HepG2 (cell line): ENCODE measurements around the gene INKA2. TPM values are rescaled to one million over a fixed set of nuclear protein-coding genes. Genes with fewer than 3 reads are reported as not detected.

Experiments used
- ATF1 ChIP-seq: IDR thresholded peaks from 2 replicates; pipeline ENCODE4 v1.6.1; 2016; ENCODE audit warnings: mild to moderate bottlenecking, control low read depth
- BRD4 ChIP-seq: sonication (generic); formaldehyde crosslinking; IDR thresholded peaks from 2 replicates; pipeline ENCODE4 v1.4.0; 2020; ENCODE audit warnings: missing genetic modification reagents
- CREB1 ChIP-seq, 2 experiments: fragments of 450-650 bp in 1 of 2; IDR thresholded peaks; 2 replicates each; pipeline ENCODE4 v1.6.1; 2016 to 2017; ENCODE audit warnings: control low read depth in 1 of 2, mild to moderate bottlenecking in 1 of 2, missing compliant biosample characterization in 1 of 2, missing genetic modification characterization in 1 of 2
- HOXA7 ChIP-seq: sonication (generic); formaldehyde crosslinking; IDR thresholded peaks from 2 replicates; pipeline ENCODE4 v1.8.1; 2022; ENCODE audit warnings: mild to moderate bottlenecking, missing genetic modification reagents, moderate library complexity
- ZIK1 ChIP-seq: sonication (generic); formaldehyde crosslinking; IDR thresholded peaks from 2 replicates; pipeline ENCODE4 v1.5.0; 2020; ENCODE audit warnings: mild to moderate bottlenecking, low read depth, missing genetic modification reagents, borderline replicate concordance
- ZNF781 ChIP-seq: sonication (generic); formaldehyde crosslinking; IDR thresholded peaks from 2 replicates; pipeline ENCODE4 v1.5.1; 2020; ENCODE audit warnings: borderline replicate concordance, mild to moderate bottlenecking, missing genetic modification reagents; ENCODE audit errors: not compliant biosample characterization
- ZNF790 ChIP-seq: sonication (generic); formaldehyde crosslinking; IDR thresholded peaks from 2 replicates; pipeline ENCODE4 v1.8.0; 2022; ENCODE audit warnings: missing genetic modification reagents, mild to moderate bottlenecking, borderline replicate concordance
- polyA plus RNA-seq, 8 experiments: library from polyadenylated mRNA; depleted of rRNA in 3 of 8; stranded (reverse) in 7 of 8; unstranded in 1 of 8; fragments of >200 nt; fragmentation: Illumina TruSeq in 4 of 8; extraction: Trizol in 4 of 8; gene quantifications; 2 replicates each; pipeline versions ENCODE4 v1.2.1 to v1.2.3, GENCODE V29; 2011 to 2016; ENCODE audit warnings: low read depth in 4 of 8, missing spikeins in 1 of 8, mixed read lengths in 1 of 8; ENCODE audit not compliant: insufficient read depth in 1 of 8
- total RNA-seq, 5 experiments: library from RNA; depleted of rRNA; stranded (reverse); fragments of >200 nt; fragmentation: Illumina TruSeq; extraction: Trizol; gene quantifications; 2 replicates each; pipeline ENCODE4 v1.2.3, GENCODE V29; 2016; ENCODE audit warnings: low read depth in 1 of 5
- TF ChIP-seq, protein P1 (sequence below): sonication (generic); formaldehyde crosslinking; IDR thresholded peaks from 2 replicates; pipeline ENCODE4 v1.4.0; 2020; ENCODE audit warnings: mild to moderate bottlenecking, low read depth, missing genetic modification reagents
- TF ChIP-seq, protein P2 (sequence below): sonication (generic); formaldehyde crosslinking; IDR thresholded peaks from 2 replicates; pipeline ENCODE4 v1.4.0; 2020; ENCODE audit warnings: missing genetic modification reagents, low read depth, mild to moderate bottlenecking, borderline replicate concordance
- TF ChIP-seq, protein P3 (sequence below): sonication (generic); formaldehyde crosslinking; IDR thresholded peaks from 2 replicates; pipeline ENCODE4 v1.4.0; 2020; ENCODE audit warnings: missing genetic modification reagents, borderline replicate concordance

The INKA2 gene
- total and polyA plus RNA-seq, 2 of the 13 experiments (the other 11 are each of a cell fraction or from before 2014, with no cell fraction given), result 2.6 to 4.6 TPM

DNA sequence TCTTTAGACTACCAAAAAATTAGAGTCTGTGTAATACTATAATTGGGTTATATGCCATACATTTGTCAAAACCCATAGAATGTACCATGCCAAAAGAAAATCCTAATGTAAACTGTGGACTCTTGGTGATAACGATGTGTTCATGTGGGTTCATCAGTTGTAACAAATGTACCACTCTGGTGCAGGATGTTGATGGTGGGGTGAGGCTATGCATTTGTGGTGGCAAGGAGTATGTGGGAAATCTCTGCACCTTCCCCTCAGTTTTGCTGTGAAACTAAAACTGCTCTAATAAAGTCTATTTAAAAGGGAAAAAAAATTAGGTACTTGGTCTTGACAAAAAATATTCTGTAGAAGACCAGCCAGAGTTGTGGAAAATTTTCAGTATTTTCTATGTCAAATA, 43.4 kb downstream of the INKA2 start (continued):
- TF ChIP-seq ZNF781 (CRISPR knock-in tag) (no peak), BRD4 (CRISPR knock-in tag) (no peak), CREB1 (IDR thresholded peaks at IDR 0.05) (no peak), CREB1 (CRISPR knock-in tag; IDR thresholded peaks at IDR 0.05) (no peak), HOXA7 (CRISPR knock-in tag) (no peak), ATF1 (CRISPR knock-in tag) (no peak), ZNF790 (CRISPR knock-in tag) (no peak), ZIK1 (CRISPR knock-in tag) (no peak)
- TF ChIP-seq, protein P1, sequence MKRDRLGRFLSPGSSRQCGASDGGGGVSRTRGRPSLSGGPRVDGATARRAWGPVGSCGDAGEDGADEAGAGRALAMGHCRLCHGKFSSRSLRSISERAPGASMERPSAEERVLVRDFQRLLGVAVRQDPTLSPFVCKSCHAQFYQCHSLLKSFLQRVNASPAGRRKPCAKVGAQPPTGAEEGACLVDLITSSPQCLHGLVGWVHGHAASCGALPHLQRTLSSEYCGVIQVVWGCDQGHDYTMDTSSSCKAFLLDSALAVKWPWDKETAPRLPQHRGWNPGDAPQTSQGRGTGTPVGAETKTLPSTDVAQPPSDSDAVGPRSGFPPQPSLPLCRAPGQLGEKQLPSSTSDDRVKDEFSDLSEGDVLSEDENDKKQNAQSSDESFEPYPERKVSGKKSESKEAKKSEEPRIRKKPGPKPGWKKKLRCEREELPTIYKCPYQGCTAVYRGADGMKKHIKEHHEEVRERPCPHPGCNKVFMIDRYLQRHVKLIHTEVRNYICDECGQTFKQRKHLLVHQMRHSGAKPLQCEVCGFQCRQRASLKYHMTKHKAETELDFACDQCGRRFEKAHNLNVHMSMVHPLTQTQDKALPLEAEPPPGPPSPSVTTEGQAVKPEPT (CRISPR knock-in tag), result no peak
- TF ChIP-seq, protein P2, sequence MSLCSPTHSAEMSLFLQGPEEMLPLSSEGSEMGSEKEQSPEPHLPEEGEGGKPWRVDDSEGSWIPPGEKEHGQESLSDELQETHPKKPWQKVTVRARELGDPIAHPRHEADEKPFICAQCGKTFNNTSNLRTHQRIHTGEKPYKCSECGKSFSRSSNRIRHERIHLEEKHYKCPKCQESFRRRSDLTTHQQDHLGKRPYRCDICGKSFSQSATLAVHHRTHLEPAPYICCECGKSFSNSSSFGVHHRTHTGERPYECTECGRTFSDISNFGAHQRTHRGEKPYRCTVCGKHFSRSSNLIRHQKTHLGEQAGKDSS (CRISPR knock-in tag), result no peak
- TF ChIP-seq, protein P3, sequence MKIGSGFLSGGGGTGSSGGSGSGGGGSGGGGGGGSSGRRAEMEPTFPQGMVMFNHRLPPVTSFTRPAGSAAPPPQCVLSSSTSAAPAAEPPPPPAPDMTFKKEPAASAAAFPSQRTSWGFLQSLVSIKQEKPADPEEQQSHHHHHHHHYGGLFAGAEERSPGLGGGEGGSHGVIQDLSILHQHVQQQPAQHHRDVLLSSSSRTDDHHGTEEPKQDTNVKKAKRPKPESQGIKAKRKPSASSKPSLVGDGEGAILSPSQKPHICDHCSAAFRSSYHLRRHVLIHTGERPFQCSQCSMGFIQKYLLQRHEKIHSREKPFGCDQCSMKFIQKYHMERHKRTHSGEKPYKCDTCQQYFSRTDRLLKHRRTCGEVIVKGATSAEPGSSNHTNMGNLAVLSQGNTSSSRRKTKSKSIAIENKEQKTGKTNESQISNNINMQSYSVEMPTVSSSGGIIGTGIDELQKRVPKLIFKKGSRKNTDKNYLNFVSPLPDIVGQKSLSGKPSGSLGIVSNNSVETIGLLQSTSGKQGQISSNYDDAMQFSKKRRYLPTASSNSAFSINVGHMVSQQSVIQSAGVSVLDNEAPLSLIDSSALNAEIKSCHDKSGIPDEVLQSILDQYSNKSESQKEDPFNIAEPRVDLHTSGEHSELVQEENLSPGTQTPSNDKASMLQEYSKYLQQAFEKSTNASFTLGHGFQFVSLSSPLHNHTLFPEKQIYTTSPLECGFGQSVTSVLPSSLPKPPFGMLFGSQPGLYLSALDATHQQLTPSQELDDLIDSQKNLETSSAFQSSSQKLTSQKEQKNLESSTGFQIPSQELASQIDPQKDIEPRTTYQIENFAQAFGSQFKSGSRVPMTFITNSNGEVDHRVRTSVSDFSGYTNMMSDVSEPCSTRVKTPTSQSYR (CRISPR knock-in tag), result no peak
- TF ChIP-seq, all 625 proteins: peak for 0
